ENCODE data around the gene ALDH1L1. TPM values are rescaled to one million over a fixed set of nuclear protein-coding genes. Genes with fewer than 3 reads are reported as not detected.

ALDH1L1 gene
- total and polyA plus RNA-seq, 2 of the 13 experiments (the other 11 are each of a cell fraction or from before 2014, with no cell fraction given) = 11.2 to 28.7 TPM

GRCh38 chr3:126212620-126213378, 32.4 kb upstream of the ALDH1L1 start (continued):
- no peak for TF ChIP-seq ZNF574 (CRISPR knock-in tag; IDR thresholded peaks at IDR 0.05)
- TF ChIP-seq ZNF225 (CRISPR knock-in tag; IDR thresholded peaks at IDR 0.05) = no peak
- no peak for TF ChIP-seq ZNF841 (CRISPR knock-in tag; IDR thresholded peaks at IDR 0.05; ENCODE audit: borderline replicate concordance)
- peak; percentile 43 for TF ChIP-seq HNRNPLL (IDR thresholded peaks at IDR 0.05; ENCODE audit: low read depth, low read length, poor library complexity, severe bottlenecking)
- no peak for TF ChIP-seq CEBPZ (IDR thresholded peaks at IDR 0.05; ENCODE audit: low read length)
- TF ChIP-seq GLI4 (CRISPR knock-in tag; IDR thresholded peaks at IDR 0.05; ENCODE audit: borderline replicate concordance) = no peak
- no peak for TF ChIP-seq NR1H2 (CRISPR knock-in tag; IDR thresholded peaks at IDR 0.05; ENCODE audit: borderline replicate concordance, low read depth)
- TF ChIP-seq CEBPB (IDR thresholded peaks at IDR 0.05; ENCODE audit: borderline replicate concordance, low read depth, low read length) = no peak
- no peak for TF ChIP-seq KAT8 (CRISPR knock-in tag; IDR thresholded peaks at IDR 0.05)
- no peak for TF ChIP-seq SMAD3 (CRISPR knock-in tag; IDR thresholded peaks at IDR 0.05)
- TF ChIP-seq RBFOX2 (IDR thresholded peaks at IDR 0.05; ENCODE audit: low read depth, low read length) = no peak
- no peak for TF ChIP-seq DZIP1 (CRISPR knock-in tag; IDR thresholded peaks at IDR 0.05)
- peak; percentile 30; the same call in 1 of the 2 replicates for TF ChIP-seq ZNF788 (CRISPR knock-in tag; IDR thresholded peaks at IDR 0.05; ENCODE audit: borderline replicate concordance)
- TF ChIP-seq ZNF740 (CRISPR knock-in tag; IDR thresholded peaks at IDR 0.05) = 0 out of 2 replicates have a peak, but pooled peaks have one; percentile 35
- TF ChIP-seq ZNF672 (CRISPR knock-in tag; IDR thresholded peaks at IDR 0.05) = no peak
- no peak for TF ChIP-seq PHB2 (IDR thresholded peaks at IDR 0.05; ENCODE audit: partially characterized antibody)
- 0 out of 2 replicates have a peak, but pooled peaks have one; percentile 41 for TF ChIP-seq ZBTB46 (CRISPR knock-in tag; IDR thresholded peaks at IDR 0.05; ENCODE audit: borderline replicate concordance)
- TF ChIP-seq ZNF569 (CRISPR knock-in tag; IDR thresholded peaks at IDR 0.05; ENCODE audit: borderline replicate concordance) = no peak

Data from HepG2 (cell line).